ENCODE data around the gene EPHB1.

The EPHB1 gene

GRCh38 chr3:135217730-135218129, 422.7 kb downstream of the EPHB1 start:
- Histone ChIP-seq H3F3A (ENCODE audit: insufficient read depth, low read length) (no peaks in the 10 kb centered on the region), H3K9me3 (ENCODE audit: low read length) (no peaks in the 10 kb centered on the region), H3K4me2 (ENCODE audit: low read length) (no peak overlapping the region), H3K4me1 (ENCODE audit: insufficient read depth, low read length, severe bottlenecking) (no peaks in the 10 kb centered on the region), H3K27me3 (ENCODE audit: insufficient read depth, low read length) (no peaks in the 10 kb centered on the region), H3K9ac (ENCODE audit: low read length) (no peak overlapping the region), H3K4me3 (ENCODE audit: low read depth, low read length, poor library complexity, severe bottlenecking) (no peak overlapping the region), H3K9me2 (ENCODE audit: low read depth, low read length) (no peaks in the 10 kb centered on the region), H3K27ac (ENCODE audit: low read depth, low read length, poor library complexity, severe bottlenecking) (no peak overlapping the region), H3K79me2 (ENCODE audit: insufficient read depth, low read length) (no peaks in the 10 kb centered on the region), H3K36me3 (ENCODE audit: insufficient read depth, low read length) (no peaks in the 10 kb centered on the region), H2AFZ (ENCODE audit: low read length) (no peak overlapping the region), H4K20me1 (ENCODE audit: insufficient read depth, low read length) (no peaks in the 10 kb centered on the region)
- TF ChIP-seq EZH2 (IDR thresholded peaks at IDR 0.05; ENCODE audit: borderline replicate concordance, low read length) (no peak), CTCF (IDR thresholded peaks at IDR 0.05; ENCODE audit: low read length) (no peak)

- Histone ChIP-seq H3F3A (ENCODE audit: insufficient read depth, low read length) (no peaks in the 10 kb centered on the region), H3K4me2 (ENCODE audit: low read length) (no peak overlapping the region), H3K4me1 (ENCODE audit: insufficient read depth, low read length, severe bottlenecking) (no peaks in the 10 kb centered on the region), H3K79me2 (ENCODE audit: insufficient read depth, low read length) (no peaks in the 10 kb centered on the region), H3K9me2 (ENCODE audit: low read depth, low read length) (no peaks in the 10 kb centered on the region), H3K9ac (ENCODE audit: low read length) (no peak overlapping the region), H3K27me3 (ENCODE audit: insufficient read depth, low read length) (no peaks in the 10 kb centered on the region), H3K9me3 (ENCODE audit: low read length) (no peaks in the 10 kb centered on the region), H4K20me1 (ENCODE audit: insufficient read depth, low read length) (no peaks in the 10 kb centered on the region), H3K4me3 (ENCODE audit: low read depth, low read length, poor library complexity, severe bottlenecking) (no peak overlapping the region), H3K36me3 (ENCODE audit: insufficient read depth, low read length) (no peaks in the 10 kb centered on the region), H2AFZ (ENCODE audit: low read length) (no peak overlapping the region), H3K27ac (ENCODE audit: low read depth, low read length, poor library complexity, severe bottlenecking) (no peak overlapping the region)
- TF ChIP-seq CTCF (IDR thresholded peaks at IDR 0.05; ENCODE audit: low read length) (no peak), EZH2 (IDR thresholded peaks at IDR 0.05; ENCODE audit: borderline replicate concordance, low read length) (no peak)
Measured at GRCh38 chr3:135218304-135218703, 423.2 kb downstream of the EPHB1 start.

GRCh38 chr3:135218782-135219181, 423.7 kb downstream of the EPHB1 start:
- Histone ChIP-seq H3K9ac (ENCODE audit: low read length) (no peak overlapping the region), H3K9me3 (ENCODE audit: low read length) (no peaks in the 10 kb centered on the region), H3K4me3 (ENCODE audit: low read depth, low read length, poor library complexity, severe bottlenecking) (no peak overlapping the region), H3K36me3 (ENCODE audit: insufficient read depth, low read length) (no peaks in the 10 kb centered on the region), H3K9me2 (ENCODE audit: low read depth, low read length) (no peaks in the 10 kb centered on the region), H3K27me3 (ENCODE audit: insufficient read depth, low read length) (no peaks in the 10 kb centered on the region), H3K4me1 (ENCODE audit: insufficient read depth, low read length, severe bottlenecking) (no peaks in the 10 kb centered on the region), H3K79me2 (ENCODE audit: insufficient read depth, low read length) (no peaks in the 10 kb centered on the region), H4K20me1 (ENCODE audit: insufficient read depth, low read length) (no peaks in the 10 kb centered on the region), H3K4me2 (ENCODE audit: low read length) (no peak overlapping the region), H3F3A (ENCODE audit: insufficient read depth, low read length) (no peaks in the 10 kb centered on the region), H3K27ac (ENCODE audit: low read depth, low read length, poor library complexity, severe bottlenecking) (no peak overlapping the region), H2AFZ (ENCODE audit: low read length) (no peak overlapping the region)
- no peak for TF ChIP-seq EZH2 (IDR thresholded peaks at IDR 0.05; ENCODE audit: borderline replicate concordance, low read length)
- no peak for TF ChIP-seq CTCF (IDR thresholded peaks at IDR 0.05; ENCODE audit: low read length)
